22Rv1 (cell line): Measurements from ENCODE around the gene TLCD1.
A peak's percentile ranks its signal among the peaks of the same experiment; 100 is the strongest.

Source experiments
- H3K27ac ChIP-seq: fragments of 450-650 bp; 2 replicates; pipeline ENCODE4 v1.5.1; 2017
- CTCF ChIP-seq: fragments of 450-650 bp; IDR thresholded peaks from 2 replicates; pipeline ENCODE4 v1.5.1; 2017; ENCODE audit warnings: mild to moderate bottlenecking
- ZFX ChIP-seq: fragments of 450-650 bp; IDR thresholded peaks from 2 replicates; pipeline ENCODE4 v1.6.1; 2017; ENCODE audit warnings: antibody characterized with exemption, borderline replicate concordance

TLCD1 gene

GRCh38 chr17:28734712-28735241 is 8.7 kb upstream of the TLCD1 start:
- no peak overlapping the region for H3K27ac ChIP-seq
- no peak for TF ChIP-seq CTCF
- no peak for TF ChIP-seq ZFX

- TF ChIP-seq CTCF (no peak), ZFX (no peak)
- no peak overlapping the region for H3K27ac ChIP-seq
Measured at GRCh38 chr17:28733346-28733745, 7.3 kb upstream of the TLCD1 start.

- H3K27ac ChIP-seq = peak overlapping the region; percentile 99
- TF ChIP-seq CTCF (no peak), ZFX (no peak)
Measured at GRCh38 chr17:28729950-28730330, 3.9 kb upstream of the TLCD1 start.

GRCh38 chr17:28728364-28729200 is 2.5 kb upstream of the TLCD1 start, which contains the start of gene NEK8:
NEK8 (plus strand) TSS chr17:28728788; CDS start chr17:28728814, 26 bp downstream.
- TF ChIP-seq CTCF (no peak), ZFX (no peak)
- peak within 1 kb of the TSS; percentile 99 for H3K27ac ChIP-seq

- TF ChIP-seq ZFX = no peak
- TF ChIP-seq CTCF = peak; percentile 98
- H3K27ac ChIP-seq = peak overlapping the region; percentile 99
Measured at GRCh38 chr17:28726627-28727491, 826 bp upstream of the TLCD1 start.

- TF ChIP-seq ZFX = no peak
- peak overlapping the region; percentile 99 for H3K27ac ChIP-seq
Measured at GRCh38 chr17:28725660-28726225, 290 bp downstream of the TLCD1 start.

- H3K27ac ChIP-seq = peak overlapping the region; percentile 99
- TF ChIP-seq CTCF = no peak
- no peak for TF ChIP-seq ZFX
Measured at GRCh38 chr17:28725166-28725659, 820 bp downstream of the TLCD1 start.
